Upper lobe of left lung (tissue), 6 donors: ENCODE results near the gene EPHB4. TPM values are rescaled to one million over a fixed set of nuclear protein-coding genes. Genes with fewer than 3 reads are reported as not detected.
"Not testable (repeated sequence)": the region's sequence is repeated elsewhere in the genome, so short reads cannot be mapped to it uniquely, and the experiment has no call there.

ENCODE experiments used
- ATAC-seq, 2 donors: fragments of 200-7000 bp; cut with Tn5 transposase; one replicate each; pipeline ENCODE4 v1.9.1; 2022; ENCODE audit warnings: mild to moderate bottlenecking in 2 of 2, moderate library complexity in 2 of 2; ENCODE audit not compliant: low FRiP score in 2 of 2
- DNase-seq, 2 donors: peaks; one replicate each; pipeline ENCODE4 v3.0.0-alpha.2; 2019 to 2020
- H3K27ac ChIP-seq, 4 donors: fragments of 200-600 bp; sonication (generic); one replicate each; pipeline ENCODE4 v1.5.1; 2016 to 2019
- H3K27me3 ChIP-seq, 4 donors: fragments of 200-600 bp; sonication (generic); one replicate each; pipeline ENCODE4 v1.5.1; 2017 to 2019
- H3K36me3 ChIP-seq, 4 donors: fragments of 200-600 bp; sonication (generic); one replicate each; pipeline ENCODE4 v1.5.1; 2016 to 2019
- H3K4me1 ChIP-seq, 4 donors: fragments of 200-600 bp; sonication (generic); one replicate each; pipeline ENCODE4 v1.5.1; 2018 to 2019
- H3K4me3 ChIP-seq, 4 donors: fragments of 200-600 bp; sonication (generic); one replicate each; pipeline ENCODE4 v1.5.1; 2017 to 2019; ENCODE audit warnings: mild to moderate bottlenecking in 2 of 4, moderate library complexity in 1 of 4
- H3K9me3 ChIP-seq, 4 donors: fragments of 200-600 bp; sonication (generic); one replicate each; pipeline ENCODE4 v1.5.1; 2018 to 2019
- CTCF ChIP-seq, 6 experiments: fragments of 450-650 bp in 4 of 6; fragments of 200-600 bp in 2 of 6; sonication (generic) in 2 of 6; IDR thresholded peaks; one replicate each; pipeline ENCODE4 v1.5.1; 2016 to 2019; ENCODE audit warnings: antibody characterized with exemption in 6 of 6
- EP300 ChIP-seq, 4 donors: sonication (generic); formaldehyde crosslinking; IDR thresholded peaks; one replicate each; pipeline ENCODE4 v1.5.1; 2017; ENCODE audit warnings: antibody characterized with exemption in 4 of 4, control low read depth in 2 of 4
- POLR2A ChIP-seq, 4 donors: fragments of 450-650 bp; IDR thresholded peaks; one replicate each; pipeline ENCODE4 v1.5.1; 2016 to 2017; ENCODE audit warnings: antibody characterized with exemption in 4 of 4, mild to moderate bottlenecking in 2 of 4
- POLR2AphosphoS5 ChIP-seq, 2 donors: sonication (generic); formaldehyde crosslinking; IDR thresholded peaks; one replicate each; pipeline ENCODE4 v1.5.1; 2017; ENCODE audit warnings: antibody characterized with exemption in 2 of 2
- WGBS, 2 donors: methylation state at CpG; one replicate each; pipeline ENCODE4 v1.1.5; 2017 to 2018; 5-methylcytosine and 5-hydroxymethylcytosine counted together
- total RNA-seq, 6 donors: library from RNA; depleted of rRNA in 4 of 6; stranded (reverse); fragments of >200 nt in 4 of 6; gene quantifications; one replicate each; pipeline versions ENCODE4 v1.1.0 to v1.2.1, GENCODE V29; 2016 to 2021
- donor health status: DM: no; HTN: no; CAD: no; lungs with moderate emphysema.
- donor health status: DM: no; HTN: yes; CAD: no; lungs with severe emphysema.

Gene EPHB4
- total RNA-seq, 6 donors from 2014 or later = 36.7 to 96.5 (median 56.6) TPM

GRCh38 chr7:100860702-100861615, 33.6 kb upstream of the EPHB4 start:
- H3K27ac ChIP-seq = no peak overlapping the region
- H3K4me1 ChIP-seq = peaks cover 4 to 9% (median 6%) of the 10 kb centered on the region in 4 donors
- peaks cover 0 to 50% (median 26%) of the 10 kb centered on the region in 4 donors for H3K36me3 ChIP-seq
- ATAC-seq (no peak), DNase-seq (no peak)
- H3K4me3 ChIP-seq = no peak overlapping the region
- no peaks in the 10 kb centered on the region for H3K27me3 ChIP-seq
- TF ChIP-seq CTCF (IDR thresholded peaks at IDR 0.05) (no peak), POLR2AphosphoS5 (IDR thresholded peaks at IDR 0.05) (no peak), EP300 (IDR thresholded peaks at IDR 0.05) (no peak), POLR2A (IDR thresholded peaks at IDR 0.05) (no peak)
- no peaks in the 10 kb centered on the region for H3K9me3 ChIP-seq
- WGBS, 2 donors = 94 to 97% methylated on average over 5 to 16 of the region's 18 CpGs

- ATAC-seq (no peak), DNase-seq (no peak)
- TF ChIP-seq POLR2AphosphoS5 (IDR thresholded peaks at IDR 0.05) (no peak), CTCF (IDR thresholded peaks at IDR 0.05) (no peak), EP300 (IDR thresholded peaks at IDR 0.05) (no peak), POLR2A (IDR thresholded peaks at IDR 0.05) (no peak)
- no peaks in the 10 kb centered on the region for H3K9me3 ChIP-seq
- H3K36me3 ChIP-seq = peaks cover 0 to 50% (median 30%) of the 10 kb centered on the region in 4 donors
- H3K4me3 ChIP-seq = no peak overlapping the region
- WGBS, 2 donors = 87 to 90% methylated on average over 15 of the region's 15 CpGs
- peaks cover 0 to 3% (median 0%) of the 10 kb centered on the region in 4 donors for H3K4me1 ChIP-seq
- H3K27ac ChIP-seq = no peak overlapping the region
- H3K27me3 ChIP-seq = no peaks in the 10 kb centered on the region
Observed at GRCh38 chr7:100859856-100860255, 32.5 kb upstream of the EPHB4 start.

- 93 to 98% methylated on average over 6 to 16 of the region's 16 CpGs for WGBS, 2 donors
- Histone ChIP-seq H3K4me3 (no peak overlapping the region), H3K4me1 (peaks cover 10 to 23% (median 15%) of the 10 kb centered on the region in 4 donors), H3K27me3 (no peaks in the 10 kb centered on the region), H3K36me3 (peaks cover 0 to 46% (median 26%) of the 10 kb centered on the region in 4 donors), H3K9me3 (no peaks in the 10 kb centered on the region), H3K27ac (no peak overlapping the region)
- no peak for TF ChIP-seq POLR2AphosphoS5 (IDR thresholded peaks at IDR 0.05)
- no peak for TF ChIP-seq EP300 (IDR thresholded peaks at IDR 0.05)
- ATAC-seq = no peak
- no peak for DNase-seq
Observed at GRCh38 chr7:100856871-100857282, 29.6 kb upstream of the EPHB4 start.

- 94% methylated on average over 10 of the region's 10 CpGs for WGBS, 2 donors
- Histone ChIP-seq H3K9me3 (no peaks in the 10 kb centered on the region), H3K4me3 (no peak overlapping the region), H3K36me3 (peaks cover 0 to 32% (median 13%) of the 10 kb centered on the region in 4 donors), H3K4me1 (peaks cover 12 to 25% (median 18%) of the 10 kb centered on the region in 4 donors), H3K27me3 (no peaks in the 10 kb centered on the region), H3K27ac (no peak overlapping the region)
- no peak for DNase-seq
- no peak for TF ChIP-seq CTCF (IDR thresholded peaks at IDR 0.05)
- no peak for TF ChIP-seq POLR2AphosphoS5 (IDR thresholded peaks at IDR 0.05)
- no peak for TF ChIP-seq EP300 (IDR thresholded peaks at IDR 0.05)
- no peak for TF ChIP-seq POLR2A (IDR thresholded peaks at IDR 0.05)
- no peak for ATAC-seq
Observed at GRCh38 chr7:100855515-100855914, 28.2 kb upstream of the EPHB4 start.

GRCh38 chr7:100854899-100855298, 27.6 kb upstream of the EPHB4 start:
- H3K4me3 ChIP-seq, ATAC-seq, H3K27ac ChIP-seq, H3K9me3 ChIP-seq, DNase-seq, H3K27me3 ChIP-seq: not testable (repeated sequence)
- Histone ChIP-seq H3K4me1 (peaks cover 12 to 25% (median 18%) of the 10 kb centered on the region in 4 donors), H3K36me3 (peaks cover 0 to 26% (median 7%) of the 10 kb centered on the region in 4 donors)
- WGBS, 2 donors = 92 to 94% methylated on average over 9 of the region's 9 CpGs
